ENCODE data around the gene GALNT17.

GALNT17 gene

GRCh38 chr7:71679480-71679879 lies 547.5 kb downstream of the GALNT17 start:
- DNase-seq (ENCODE audit: low read depth in 2 of 3, low spot score in 2 of 3): no peak

- DNase-seq (ENCODE audit: low read depth in 2 of 3, low spot score in 2 of 3): no peak
Measured at GRCh38 chr7:71682181-71682580, 550.2 kb downstream of the GALNT17 start.

- DNase-seq (ENCODE audit: low read depth in 2 of 3, low spot score in 2 of 3): no peak
Measured at GRCh38 chr7:71682841-71683781, 551.2 kb downstream of the GALNT17 start.

- no peak for DNase-seq (ENCODE audit: low read depth in 2 of 3, low spot score in 2 of 3)
Measured at GRCh38 chr7:71687286-71687685, 555.3 kb downstream of the GALNT17 start.

GRCh38 chr7:71687831-71688599 lies 556.1 kb downstream of the GALNT17 start:
- DNase-seq (ENCODE audit: low read depth in 2 of 3, low spot score in 2 of 3): no peak

GRCh38 chr7:71691538-71691937 lies 559.6 kb downstream of the GALNT17 start:
- DNase-seq (ENCODE audit: low read depth in 2 of 3, low spot score in 2 of 3): no peak

- DNase-seq (ENCODE audit: low read depth in 2 of 3, low spot score in 2 of 3): no peak
Measured at GRCh38 chr7:71694665-71695064, 562.7 kb downstream of the GALNT17 start.

GRCh38 chr7:71695186-71695585 lies 563.2 kb downstream of the GALNT17 start:
- DNase-seq (ENCODE audit: low read depth in 2 of 3, low spot score in 2 of 3): no peak

GRCh38 chr7:71696511-71696910 lies 564.6 kb downstream of the GALNT17 start:
- DNase-seq (ENCODE audit: low read depth in 2 of 3, low spot score in 2 of 3): no peak

GRCh38 chr7:71697400-71697799 lies 565.5 kb downstream of the GALNT17 start:
- DNase-seq (ENCODE audit: low read depth in 2 of 3, low spot score in 2 of 3): no peak

- DNase-seq (ENCODE audit: low read depth in 2 of 3, low spot score in 2 of 3): no peak
Measured at GRCh38 chr7:71705217-71705616, 573.3 kb downstream of the GALNT17 start.

- DNase-seq (ENCODE audit: low read depth in 2 of 3, low spot score in 2 of 3): no peak
Measured at GRCh38 chr7:71705901-71706596, 574.1 kb downstream of the GALNT17 start.

- DNase-seq (ENCODE audit: low read depth in 2 of 3, low spot score in 2 of 3): no peak
Measured at GRCh38 chr7:71706597-71706975, 574.6 kb downstream of the GALNT17 start.

- no peak for DNase-seq (ENCODE audit: low read depth in 2 of 3, low spot score in 2 of 3)
Measured at GRCh38 chr7:71707041-71707440, 575.1 kb downstream of the GALNT17 start.

- no peak for DNase-seq (ENCODE audit: low read depth in 2 of 3, low spot score in 2 of 3)
Measured at GRCh38 chr7:71708710-71709109, 576.8 kb downstream of the GALNT17 start.

GRCh38 chr7:71710442-71710841 lies 578.5 kb downstream of the GALNT17 start:
- no peak for DNase-seq (ENCODE audit: low read depth in 2 of 3, low spot score in 2 of 3)

- no peak for DNase-seq (ENCODE audit: low read depth in 2 of 3, low spot score in 2 of 3)
Measured at GRCh38 chr7:71712653-71713180, 580.8 kb downstream of the GALNT17 start.

GRCh38 chr7:71716690-71717089 lies 584.7 kb downstream of the GALNT17 start:
- no peak for DNase-seq (ENCODE audit: low read depth in 2 of 3, low spot score in 2 of 3)

- no peak for DNase-seq (ENCODE audit: low read depth in 2 of 3, low spot score in 2 of 3)
Measured at GRCh38 chr7:71718563-71718962, 586.6 kb downstream of the GALNT17 start.

GRCh38 chr7:71721742-71722141 lies 589.8 kb downstream of the GALNT17 start:
- DNase-seq (ENCODE audit: low read depth in 2 of 3, low spot score in 2 of 3): no peak

- DNase-seq (ENCODE audit: low read depth in 2 of 3, low spot score in 2 of 3): no peak
Measured at GRCh38 chr7:71723859-71724258, 591.9 kb downstream of the GALNT17 start.
